ENCODE data around the gene HS3ST3B1.

GRCh38 chr17:14270508-14270907 is 30.4 kb upstream of the HS3ST3B1 start:
- TF ChIP-seq EZH2 (IDR thresholded peaks at IDR 0.05; ENCODE audit: low read length, unreplicated experiment) = no peak
- no peak for TF ChIP-seq CTCF (conservative IDR thresholded peaks at IDR 0.05; ENCODE audit: low read depth, low read length)
- no peak for TF ChIP-seq EZH2phosphoT487 (IDR thresholded peaks at IDR 0.05; ENCODE audit: borderline replicate concordance, low read length)
